HG02571 (cell line): ENCODE measurements around the gene PTCD3.

Experiments
- ATAC-seq: cut with Tn5 transposase; IDR thresholded peaks from one replicate; pipeline ENCODE4 v1.9.1; 2021; ENCODE audit warnings: mild to moderate bottlenecking, moderate library complexity; ENCODE audit not compliant: unreplicated experiment

PTCD3 gene

GRCh38 chr2:86105969-86106945 lies at the start of gene PTCD3:
PTCD3 (plus strand) TSS chr2:86106235; CDS start chr2:86106248, 13 bp downstream.
- ATAC-seq, result peak; percentile 93

DNA sequence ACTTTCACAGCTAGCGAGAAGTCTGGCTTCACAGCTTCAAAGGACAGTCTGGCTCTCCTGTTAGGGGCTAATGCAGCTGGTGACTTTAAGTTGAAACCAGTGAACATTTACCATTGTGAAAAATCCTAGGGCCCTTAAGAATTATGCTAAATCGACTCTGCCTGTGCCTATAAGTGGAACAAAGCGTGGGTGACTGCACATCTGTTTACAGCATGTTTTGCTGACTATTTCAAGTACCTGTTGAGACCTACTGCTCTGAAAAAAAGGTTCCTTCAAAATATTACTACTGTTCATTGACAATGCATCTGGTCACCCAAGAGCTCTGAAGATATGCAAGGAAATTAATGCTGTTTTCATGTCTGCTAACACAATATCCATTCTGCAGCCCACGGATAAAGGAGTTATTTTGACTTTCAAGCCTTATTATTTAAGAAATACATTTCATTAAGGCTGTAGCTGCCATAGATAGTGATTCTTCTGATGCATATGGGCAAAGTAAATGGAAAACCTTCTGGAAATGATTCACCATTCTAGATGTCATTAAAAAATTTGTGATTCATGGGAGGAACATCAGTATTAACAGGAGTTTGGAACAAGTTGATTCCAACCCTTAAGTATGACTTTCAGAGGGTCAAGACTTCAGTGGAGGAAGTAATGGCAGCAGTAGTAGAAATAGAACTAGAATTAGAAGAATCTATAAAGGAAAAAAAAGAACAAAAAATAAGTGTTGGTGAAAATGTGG lies 49.3 kb upstream of the PTCD3 start:
- ATAC-seq, result no peak

DNA sequence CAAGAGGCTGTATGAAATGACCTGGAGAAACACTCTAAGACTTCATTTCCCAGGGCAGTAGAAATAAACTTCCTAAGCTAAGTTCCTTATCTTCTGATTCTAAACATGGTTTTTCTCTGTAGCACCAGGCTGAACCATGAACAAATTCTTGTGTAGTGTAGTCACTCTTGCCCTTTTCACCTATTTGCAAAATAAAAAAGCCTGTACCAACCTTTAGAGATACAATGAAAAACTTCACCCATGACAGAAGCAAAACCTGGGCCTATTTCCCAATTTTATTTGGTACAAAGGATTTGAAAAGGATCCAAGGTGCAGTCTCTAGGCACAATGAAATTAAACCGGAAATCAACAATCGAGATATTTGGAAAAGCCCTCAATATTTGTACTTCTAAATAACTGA lies 44.0 kb upstream of the PTCD3 start:
- ATAC-seq, result no peak

GRCh38 chr2:86064006-86064405 lies 42.0 kb upstream of the PTCD3 start:
- ATAC-seq, result no peak

DNA sequence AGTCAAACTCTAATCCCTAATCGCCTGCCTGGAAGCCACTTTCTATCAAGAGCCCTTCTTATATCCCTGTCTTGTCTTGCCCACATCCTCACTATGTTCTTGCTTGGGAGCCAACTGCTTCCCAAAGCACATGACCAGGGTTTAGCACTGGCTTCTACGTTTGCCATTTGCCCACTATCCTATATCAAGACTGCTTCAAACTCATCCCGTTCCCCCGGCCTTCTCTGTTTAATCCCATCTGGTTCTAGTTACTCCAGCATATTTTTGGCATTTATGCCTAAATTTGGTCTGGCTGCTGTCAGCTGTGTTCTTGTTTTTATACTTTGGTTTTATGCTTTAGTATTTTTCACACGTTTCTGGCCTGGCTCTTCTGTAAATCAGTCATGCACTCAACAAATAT lies 40.5 kb upstream of the PTCD3 start:
- no peak for ATAC-seq

DNA sequence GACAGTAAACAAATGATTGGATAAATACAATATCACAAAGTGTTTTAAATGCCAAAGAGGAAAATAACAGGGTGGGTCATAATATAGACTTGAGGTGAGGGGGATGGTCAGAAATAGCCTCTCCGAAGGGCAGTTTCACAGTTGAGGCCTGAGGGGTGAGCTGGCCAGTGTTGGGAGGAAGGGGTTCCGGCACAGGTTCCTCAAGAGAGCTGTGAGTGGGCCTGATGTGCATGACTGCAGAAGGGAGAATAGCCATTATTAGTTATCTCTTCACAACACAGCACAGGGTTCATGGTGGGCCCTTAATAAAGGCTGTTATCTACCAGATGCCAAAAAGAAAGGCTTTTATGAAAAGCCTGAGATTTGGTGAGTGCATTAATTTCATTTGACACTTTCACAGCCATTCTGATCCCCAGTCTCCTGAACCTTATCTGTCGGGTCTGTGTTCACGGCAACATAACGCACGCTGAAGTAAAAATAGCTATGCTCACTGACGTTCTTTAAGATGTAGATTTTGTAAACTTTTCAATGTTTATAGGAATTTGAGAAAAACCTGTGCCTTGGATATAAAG lies 39.9 kb upstream of the PTCD3 start:
- no peak for ATAC-seq

DNA sequence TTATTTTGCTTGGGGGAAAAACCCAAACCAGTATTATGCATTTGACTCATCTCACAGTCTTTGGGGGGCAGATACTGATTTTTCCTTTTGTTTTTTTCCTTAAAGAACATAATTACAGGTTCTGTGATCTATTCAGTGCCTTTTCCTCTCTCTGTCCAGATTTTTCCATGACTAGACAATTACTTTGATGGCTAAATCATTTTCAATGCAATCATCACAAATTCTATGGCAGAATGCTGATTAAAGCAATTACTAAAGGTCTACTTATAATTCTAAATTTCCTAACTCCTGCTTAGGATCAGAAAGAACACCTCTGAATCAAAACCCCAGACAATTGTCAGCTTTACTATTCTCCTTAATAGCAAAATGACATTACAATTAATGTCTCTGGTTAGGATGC lies 39.1 kb upstream of the PTCD3 start:
- ATAC-seq, result no peak

GRCh38 chr2:86068136-86068588 lies 37.9 kb upstream of the PTCD3 start:
- ATAC-seq, result no peak

DNA sequence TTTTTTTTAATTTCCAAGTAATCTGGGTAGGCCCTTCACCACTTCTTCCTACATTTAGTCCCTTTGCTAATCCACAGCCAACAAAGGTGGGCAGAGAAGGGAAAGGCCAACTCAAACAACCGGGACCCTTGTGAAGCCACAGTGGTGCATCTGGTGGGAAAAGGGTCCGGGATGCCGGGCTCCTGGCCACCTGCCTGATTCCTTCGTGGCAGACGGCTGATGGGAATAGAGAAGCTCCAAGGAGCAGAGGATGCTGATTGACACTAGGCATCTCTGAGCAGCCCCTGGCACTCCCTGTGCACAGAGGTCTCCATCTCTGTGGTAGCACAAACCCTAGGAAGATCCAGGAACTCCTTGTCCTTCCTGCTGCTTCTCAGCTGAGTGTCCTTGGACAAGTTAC lies 37.4 kb upstream of the PTCD3 start:
- ATAC-seq, result no peak

DNA sequence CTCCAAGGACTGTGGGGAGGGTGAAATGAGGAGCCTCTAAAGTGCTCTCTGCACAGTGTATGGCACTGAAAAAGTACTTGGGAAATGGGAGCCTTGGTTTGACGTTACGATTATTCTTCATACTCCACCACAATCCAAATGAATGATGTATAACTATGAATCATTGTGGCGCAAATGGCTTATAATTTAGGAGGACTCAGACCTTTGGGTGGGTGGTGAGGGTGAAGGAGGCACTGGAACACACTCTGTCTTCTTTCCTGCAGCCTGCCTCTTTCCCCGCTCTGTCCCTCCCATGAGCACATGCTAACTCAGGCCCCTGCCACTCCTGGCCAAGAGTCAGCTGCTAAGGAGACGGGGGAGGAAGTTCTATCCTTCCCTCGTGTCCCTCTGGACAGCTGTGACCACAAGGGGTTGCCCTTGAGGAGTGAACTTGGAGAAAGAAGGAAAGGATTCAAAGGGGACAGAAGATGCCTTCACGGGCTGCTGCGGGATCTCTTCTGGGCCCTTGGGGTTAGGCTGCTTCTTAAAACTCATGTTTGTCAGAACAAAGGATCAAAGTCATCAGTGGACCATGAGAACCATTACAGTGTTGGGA lies 36.8 kb upstream of the PTCD3 start:
- ATAC-seq, result no peak

GRCh38 chr2:86069783-86070339 lies 36.2 kb upstream of the PTCD3 start:
- ATAC-seq, result no peak

DNA sequence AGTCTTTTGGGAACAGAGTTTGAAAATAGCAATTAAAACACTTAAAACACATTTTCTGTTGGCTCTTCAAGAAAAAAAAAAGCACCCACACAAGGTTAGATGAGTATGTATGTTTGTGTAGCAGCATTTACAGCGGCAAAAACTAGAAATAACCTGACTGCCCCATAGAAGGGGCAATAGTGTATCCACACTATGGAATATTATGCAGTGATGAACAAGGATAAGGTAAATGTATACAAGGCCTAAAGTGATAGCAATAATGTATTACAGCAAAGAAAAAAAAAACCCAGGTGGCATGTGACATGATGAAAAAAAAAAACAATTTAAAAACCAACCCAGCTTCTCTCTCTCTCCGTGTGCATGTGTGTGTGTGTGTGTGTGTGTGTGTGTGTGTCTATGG lies 35.2 kb upstream of the PTCD3 start:
- no peak for ATAC-seq

- no peak for ATAC-seq
Observed at GRCh38 chr2:86072271-86072858, 33.7 kb upstream of the PTCD3 start.

GRCh38 chr2:86073225-86073624 lies 32.8 kb upstream of the PTCD3 start:
- no peak for ATAC-seq

DNA sequence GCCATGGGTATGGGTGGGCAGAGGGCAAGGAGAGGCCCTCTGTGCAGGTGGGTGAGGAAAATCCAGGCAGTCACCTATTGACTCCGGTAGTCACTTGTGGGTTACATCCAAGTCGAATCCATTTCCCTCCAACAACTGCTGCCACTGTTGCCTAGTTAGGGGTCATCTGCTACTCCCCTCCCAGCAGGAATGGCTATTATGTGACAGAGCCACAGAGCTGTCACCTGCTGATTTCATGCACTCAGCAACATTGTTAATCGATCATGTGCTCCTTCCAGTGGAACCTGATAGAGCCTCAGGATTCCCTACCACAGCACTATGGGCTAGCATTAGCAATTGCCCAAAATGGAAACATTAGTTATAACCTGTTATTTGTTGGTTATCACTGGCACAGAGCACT lies 31.8 kb upstream of the PTCD3 start:
- no peak for ATAC-seq

DNA sequence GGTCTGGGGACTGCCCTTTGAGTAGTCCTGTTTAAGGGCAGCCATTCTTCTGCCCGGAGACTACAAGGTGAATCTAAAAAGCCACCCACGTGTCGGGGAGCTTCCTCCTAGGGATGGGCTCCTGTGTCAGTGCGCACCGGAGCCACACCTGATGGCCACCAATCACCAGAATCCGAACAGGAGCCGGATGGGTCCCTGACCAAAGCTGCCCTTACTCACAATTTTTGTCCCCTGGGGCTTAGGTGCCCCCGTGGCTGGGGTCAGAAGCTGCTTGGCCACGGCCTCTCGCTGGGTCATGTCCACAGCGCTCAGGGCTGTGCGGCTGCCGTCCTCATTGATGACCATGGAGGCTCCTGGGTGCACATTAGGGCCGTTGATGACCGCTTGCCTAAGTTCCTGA lies 31.2 kb upstream of the PTCD3 start:
- no peak for ATAC-seq

DNA sequence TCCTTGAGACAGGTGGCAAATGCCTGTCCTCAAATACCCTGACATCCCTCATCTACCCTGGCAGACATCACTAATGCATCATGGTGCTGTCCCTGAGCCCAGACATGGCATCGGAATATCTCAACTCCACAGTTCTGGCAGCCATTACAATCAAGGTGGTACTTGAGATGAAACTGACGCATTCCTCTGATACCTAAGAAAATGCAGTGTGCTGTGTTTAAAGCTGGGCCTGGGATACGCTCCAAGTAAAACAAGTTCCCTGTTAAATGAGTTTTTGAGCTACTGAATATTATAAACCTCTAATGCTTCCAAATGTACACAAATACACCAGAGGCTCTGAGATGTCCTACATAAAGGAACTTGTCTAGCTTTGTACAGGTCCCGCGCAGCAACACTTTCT lies 30.1 kb upstream of the PTCD3 start:
- no peak for ATAC-seq

DNA sequence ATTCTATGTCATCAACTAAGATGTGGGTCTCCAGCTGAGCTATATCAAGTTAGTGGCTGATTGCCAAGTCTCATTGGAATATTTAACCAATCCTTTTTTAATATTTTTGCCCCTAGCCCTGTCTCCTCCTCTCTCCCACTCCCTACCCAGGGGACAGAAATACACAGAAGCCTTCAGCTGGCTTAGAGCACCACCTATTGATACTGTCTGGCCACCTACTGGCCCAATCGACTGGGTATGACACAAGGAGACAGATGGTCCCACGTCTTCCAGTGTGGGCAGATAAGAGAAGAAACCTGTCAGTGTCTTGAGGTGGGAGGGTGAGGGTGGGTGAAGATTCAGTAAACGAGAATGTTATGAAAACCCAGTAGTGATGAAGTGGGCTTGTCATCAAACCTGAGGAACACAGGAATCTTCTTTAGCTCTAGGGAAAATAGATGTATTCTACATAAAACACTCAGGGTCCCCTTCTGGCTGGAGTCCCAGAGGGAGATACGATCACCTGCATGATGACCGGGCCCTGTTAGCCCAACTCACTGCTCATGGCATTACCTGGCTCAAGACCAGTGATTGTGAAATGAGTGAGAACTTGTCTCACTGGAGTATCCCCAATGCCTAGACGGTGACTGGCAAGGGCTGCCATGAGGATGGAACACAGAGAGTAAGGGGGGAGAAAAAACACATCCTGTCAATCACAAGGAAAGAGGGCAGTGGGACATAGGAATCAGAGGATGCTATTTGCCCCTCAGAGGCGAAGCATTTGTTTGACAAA lies 27.1 kb upstream of the PTCD3 start:
- ATAC-seq, result no peak

- peak; percentile 73 for ATAC-seq
Observed at GRCh38 chr2:86079981-86080911, 25.8 kb upstream of the PTCD3 start.
